Fibroblast of peridontal ligament (primary cell): ENCODE results near the gene SLC24A5.

Source experiments
- DNase-seq: peaks from one replicate; pipeline ENCODE4 v3.0.0-alpha.2; 2010; ENCODE audit errors: extremely low read depth

The SLC24A5 gene

DNA sequence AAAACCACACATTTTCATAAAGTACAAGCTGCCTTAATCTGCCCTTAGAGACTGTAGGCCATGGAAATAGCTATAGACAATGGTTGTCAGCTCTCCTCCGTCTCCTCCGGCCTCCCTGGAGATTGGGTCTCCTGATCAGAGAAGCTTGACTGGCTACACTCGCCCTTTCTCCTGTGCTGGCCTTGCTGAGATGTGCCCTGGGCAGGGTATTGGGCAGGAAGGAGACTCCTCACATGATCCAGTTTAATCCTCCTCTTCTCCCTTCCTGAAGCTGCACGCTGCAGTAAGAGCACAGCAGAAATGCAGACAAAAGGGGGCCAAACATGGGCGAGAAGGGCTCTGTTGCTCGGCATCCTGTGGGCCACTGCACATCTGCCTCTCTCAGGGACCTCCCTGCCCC, at the start of gene SLC24A5:
SLC24A5 (plus strand) TSS at position 246 of the 400 bp plus-strand sequence; CDS start at position 301, 55 bp downstream.
- no peak for DNase-seq

DNA sequence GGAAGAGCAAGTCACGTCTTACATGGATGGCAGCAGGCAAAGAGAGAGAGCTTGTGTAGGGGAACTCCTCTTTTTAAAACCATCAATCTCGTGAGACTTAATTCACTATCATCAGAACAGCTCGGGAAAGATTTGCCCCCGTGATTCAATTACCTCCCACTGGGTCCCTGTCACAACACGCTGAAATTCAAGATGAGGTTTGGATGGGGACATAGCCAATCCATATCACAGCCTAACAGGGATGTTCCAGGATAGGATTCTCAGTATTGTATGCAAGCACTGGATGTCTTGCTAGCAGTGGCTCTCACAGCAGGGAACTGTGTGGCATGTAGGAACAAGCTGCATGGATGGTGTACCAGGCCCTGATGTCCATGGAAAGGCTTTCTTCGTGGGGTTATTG, 47.8 kb upstream of the SLC24A5 start:
- DNase-seq = no peak

DNA sequence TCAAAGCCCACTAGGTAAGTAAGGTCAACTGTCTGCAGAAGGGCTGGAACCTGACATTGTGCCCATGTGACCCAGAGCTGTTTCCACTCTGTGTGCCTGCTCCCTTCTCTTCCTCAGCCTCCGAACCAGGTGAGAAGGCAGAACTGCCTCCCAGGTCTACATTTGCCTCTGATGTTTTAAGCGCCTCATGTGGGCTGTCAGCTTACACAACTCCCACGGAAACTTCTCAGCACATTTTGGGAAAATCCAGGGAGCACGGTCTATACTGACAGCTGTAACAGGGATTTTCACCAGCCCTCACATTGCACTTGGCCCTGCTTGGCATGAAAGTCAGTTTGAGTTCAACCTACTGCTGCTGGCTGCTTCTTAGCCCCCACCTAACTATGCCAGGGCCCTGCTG, 46.9 kb upstream of the SLC24A5 start:
- no peak for DNase-seq

DNA sequence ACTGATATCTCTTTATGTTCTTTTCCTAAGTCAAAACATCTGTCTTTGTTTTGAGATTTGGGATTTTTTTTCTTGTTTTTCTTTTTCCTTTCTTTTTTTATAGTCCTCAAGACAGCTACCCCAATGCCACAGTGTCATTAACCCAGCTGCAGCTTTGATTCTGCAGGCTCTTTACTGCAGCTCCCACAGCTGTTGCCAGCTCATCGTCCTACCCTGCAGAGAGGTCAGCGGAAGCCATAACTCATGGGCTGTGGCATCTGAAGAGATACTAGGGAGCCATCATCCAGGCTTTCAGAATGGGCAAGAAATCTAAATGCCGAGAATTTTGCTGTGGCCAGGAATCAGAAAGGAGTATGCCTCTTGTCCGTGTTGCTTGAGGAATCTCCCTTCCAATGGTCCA, 44.3 kb upstream of the SLC24A5 start:
- DNase-seq = no peak

DNA sequence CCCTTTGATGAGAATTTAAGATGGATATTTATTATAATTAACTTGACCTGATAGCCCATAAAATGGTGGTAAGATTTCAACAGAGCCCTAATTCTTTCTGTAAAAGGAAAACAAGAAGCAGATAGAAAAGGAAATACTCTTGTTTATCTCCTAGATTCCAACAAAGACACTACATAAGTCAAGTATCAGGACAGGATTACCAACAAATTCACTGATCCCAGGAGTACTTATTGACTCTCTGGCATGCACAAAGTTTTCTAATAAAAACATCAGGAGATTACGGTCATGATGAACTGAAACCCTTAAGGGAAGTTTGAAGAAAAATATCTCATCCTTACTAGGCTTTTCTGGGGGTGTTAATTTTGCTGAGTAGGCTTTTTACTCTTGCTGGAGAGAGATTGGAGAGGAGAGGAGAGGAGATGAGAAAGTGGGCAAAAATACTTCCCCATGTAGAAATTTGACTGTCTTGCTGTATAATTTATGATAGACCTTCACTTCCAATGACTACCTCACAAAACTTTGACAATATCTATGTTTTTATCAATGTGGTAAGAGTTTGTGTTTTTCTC, 43.1 kb upstream of the SLC24A5 start:
- no peak for DNase-seq

DNA sequence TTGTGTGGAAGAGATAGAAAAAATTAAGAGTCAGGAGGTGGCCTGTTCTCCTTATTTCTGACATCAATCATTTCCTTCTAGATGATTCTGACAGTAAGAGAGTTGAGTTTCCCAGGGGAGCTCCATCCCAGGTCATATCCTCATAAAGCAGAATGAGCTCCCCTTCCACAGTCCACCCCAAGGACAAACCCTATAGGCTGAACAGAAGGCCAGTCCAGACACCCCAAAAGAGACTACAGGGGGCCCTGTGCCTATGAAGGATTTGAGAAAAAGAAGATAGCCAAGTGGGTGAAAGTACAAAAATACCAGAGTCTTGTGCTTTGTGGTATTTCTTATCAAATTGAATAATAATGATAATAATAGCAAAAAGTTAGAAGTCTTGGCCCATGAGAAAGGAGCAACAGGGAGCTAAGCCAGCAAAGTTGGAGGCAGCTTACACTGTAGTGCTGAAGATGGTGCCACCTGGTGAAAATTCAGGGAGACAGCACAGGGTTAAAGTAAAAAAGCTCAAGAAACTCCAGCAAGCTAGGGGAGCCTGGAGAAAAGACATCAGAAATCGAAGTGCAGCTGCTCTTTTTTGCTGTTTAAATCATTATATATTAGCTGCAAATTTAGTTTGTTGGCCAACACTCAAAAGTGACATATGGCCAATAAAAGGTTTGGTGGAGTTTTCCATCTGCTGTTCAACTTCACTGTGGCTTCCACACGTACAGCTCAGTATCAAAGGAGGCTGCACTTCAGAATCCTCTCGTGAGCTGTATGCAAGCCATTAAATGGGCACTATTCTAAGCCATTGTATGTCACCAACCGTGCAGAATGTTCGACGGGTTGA, 35.8 kb upstream of the SLC24A5 start:
- DNase-seq = peak; percentile 27

DNA sequence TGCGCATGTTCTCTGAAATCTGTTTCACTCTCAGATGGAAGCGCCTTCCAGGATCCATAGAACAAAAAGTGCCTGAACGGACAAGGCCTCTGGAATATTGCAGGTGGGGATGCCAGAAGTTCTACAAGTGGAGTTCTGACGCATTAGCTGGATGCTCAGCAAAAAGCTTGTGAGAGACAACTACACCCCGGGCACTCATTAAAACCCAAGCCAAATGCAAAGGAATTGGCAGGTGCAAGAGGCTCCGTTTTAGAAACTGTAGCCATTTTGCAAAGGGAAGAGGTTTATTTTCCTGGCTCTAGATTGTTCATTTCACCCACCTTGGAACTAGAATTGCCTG, 35.2 kb upstream of the SLC24A5 start:
- no peak for DNase-seq

DNA sequence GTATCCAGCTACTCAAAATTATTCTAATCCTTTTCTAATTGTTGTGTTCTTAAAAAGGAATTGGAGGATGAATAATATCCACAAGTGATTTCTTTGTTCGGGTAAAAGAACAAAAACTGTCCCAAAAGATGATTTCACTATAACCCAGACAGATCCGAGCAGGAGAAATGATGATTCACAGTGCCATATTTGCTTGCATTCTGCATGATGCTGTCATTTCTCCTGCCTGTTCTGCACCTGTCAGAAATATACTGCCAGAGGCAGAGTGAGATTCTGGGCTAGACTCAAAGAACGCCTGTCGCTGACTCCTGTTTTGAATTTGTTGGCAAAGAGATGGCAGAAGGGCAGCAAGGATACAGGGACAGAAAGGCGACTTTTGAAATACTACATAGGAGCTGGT, 34.7 kb upstream of the SLC24A5 start:
- DNase-seq = no peak

DNA sequence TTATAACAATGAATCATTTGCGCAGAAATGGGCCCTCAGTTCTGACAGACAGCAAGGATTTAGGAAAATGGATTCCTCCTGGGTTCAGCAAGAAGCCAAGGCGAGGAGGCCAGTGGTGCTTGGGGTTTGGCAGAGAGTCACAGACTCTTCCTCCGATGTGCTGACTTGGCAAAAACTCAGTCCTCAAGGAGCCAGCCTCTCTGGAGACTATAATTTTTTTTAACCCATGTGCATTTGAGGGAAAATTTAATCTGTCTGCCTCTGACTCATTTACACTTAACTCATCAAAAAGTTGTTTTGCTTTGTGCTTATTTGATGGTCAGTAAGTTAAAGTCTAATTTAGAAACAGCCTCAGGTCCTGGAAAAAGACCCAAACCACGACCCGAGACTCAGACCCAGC, 34.2 kb upstream of the SLC24A5 start:
- DNase-seq = peak; percentile 80

DNA sequence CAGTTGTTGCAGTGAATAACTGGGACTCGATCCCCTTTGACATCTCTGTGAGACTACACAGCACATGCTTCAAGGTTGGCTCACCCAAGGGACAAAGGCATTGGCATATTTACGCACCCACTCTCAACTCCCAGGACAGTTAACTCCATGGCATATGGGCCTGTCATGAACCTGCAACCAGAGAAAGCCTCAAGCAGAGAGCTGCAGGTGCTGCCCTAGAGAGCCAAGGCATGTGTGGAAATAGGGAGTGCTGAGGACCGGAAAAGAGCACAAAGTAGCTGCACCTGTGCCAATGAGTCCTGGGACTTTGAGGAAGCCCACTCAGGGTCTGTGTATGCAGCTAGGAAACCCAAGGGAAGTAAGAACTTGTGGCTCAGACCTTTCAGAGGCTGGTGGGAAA, 32.9 kb upstream of the SLC24A5 start:
- no peak for DNase-seq

DNA sequence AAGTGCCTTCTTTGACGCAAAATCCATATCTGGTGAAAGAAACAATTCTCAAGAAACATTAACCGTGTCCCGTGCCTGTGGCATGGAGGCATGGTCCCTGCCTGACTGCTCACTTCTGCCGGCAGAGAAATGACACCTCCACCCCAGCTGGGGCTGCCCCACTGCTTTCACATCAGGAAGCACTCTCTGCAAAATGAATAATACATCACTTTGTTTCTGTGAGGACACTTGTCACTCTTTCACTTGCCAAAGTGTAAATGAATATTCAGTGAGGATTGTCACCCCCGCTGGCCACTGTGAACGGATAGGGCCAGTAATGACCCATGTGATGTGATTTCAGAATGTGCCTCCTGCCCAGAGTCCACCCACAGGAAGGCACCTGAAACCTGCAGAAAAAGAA, 31.1 kb upstream of the SLC24A5 start:
- no peak for DNase-seq

DNA sequence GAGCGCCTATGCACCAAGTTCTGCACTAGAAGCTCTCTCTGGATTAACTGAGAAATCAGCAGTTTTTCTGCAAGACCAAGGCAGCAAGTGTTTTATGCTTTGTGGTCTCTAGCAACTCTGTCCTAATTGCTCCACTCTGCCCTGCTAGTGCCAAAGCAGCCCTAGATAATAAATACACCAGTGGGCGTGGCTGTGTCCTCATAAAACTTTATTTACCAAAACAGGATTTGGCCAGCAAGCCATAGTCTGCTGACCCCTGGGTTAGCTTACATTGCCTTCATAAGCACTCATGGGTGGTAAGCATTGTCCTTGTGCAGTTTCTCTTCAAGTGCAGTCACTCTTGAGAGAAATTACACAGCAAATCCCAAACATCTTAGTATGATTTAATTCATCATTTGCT, 30.7 kb upstream of the SLC24A5 start:
- no peak for DNase-seq

DNA sequence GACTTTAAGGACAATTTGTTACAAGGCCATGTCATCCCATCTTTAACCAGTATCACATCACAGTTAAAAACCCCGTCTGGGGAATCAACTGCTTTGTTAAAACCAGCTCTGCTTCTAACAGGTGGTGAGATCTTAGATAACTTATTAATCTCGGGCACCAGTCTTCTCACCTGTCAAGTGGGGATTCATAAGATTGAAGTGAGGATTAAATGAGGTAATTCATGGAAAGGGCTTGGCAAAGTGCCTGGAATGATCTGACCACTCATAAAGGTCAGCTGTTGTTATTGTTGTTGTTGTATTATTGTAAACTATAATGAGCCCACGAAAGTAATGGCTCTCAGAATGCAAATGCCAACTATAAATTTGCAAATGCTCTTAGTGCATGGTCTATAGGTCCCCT, 30.1 kb upstream of the SLC24A5 start:
- DNase-seq = no peak

DNA sequence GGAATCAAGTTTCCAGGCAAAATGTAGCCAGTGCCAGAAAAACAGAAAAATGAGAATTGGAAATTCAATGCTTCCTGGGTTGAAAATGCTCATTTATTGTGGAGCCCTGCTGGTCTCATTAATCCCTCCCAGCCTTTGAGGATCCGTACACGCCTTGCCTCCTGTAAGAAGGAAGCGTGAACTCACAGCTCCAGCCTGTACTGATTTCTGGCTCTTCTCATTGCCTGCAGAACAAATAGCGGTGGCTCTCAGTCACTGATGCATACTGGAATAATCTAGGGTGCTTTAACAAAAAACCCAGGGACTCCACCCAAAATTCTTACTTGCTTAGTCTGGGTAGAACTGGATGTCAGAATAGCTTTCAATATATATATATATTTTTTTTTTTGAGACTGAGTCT, 29.3 kb upstream of the SLC24A5 start:
- no peak for DNase-seq

DNA sequence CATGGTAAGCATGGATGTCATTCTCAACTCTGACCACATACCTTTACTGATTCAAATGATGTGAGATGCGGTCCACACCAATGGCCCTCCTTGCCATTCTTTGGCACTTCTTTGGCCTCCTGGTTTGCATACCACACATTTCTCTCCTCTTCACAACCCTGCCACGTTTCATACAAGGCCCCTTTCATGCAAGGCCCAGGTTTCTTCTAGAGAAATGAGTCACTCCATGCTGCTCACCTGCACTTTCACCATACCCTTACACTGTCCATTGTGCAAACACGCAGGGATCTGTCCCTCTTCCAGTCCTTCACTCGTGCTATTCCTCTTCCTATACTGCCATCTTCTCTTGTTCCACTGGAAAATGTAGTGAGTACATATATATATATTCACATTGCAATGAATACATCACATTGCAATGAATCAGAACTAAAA, 24.4 kb upstream of the SLC24A5 start:
- no peak for DNase-seq

DNA sequence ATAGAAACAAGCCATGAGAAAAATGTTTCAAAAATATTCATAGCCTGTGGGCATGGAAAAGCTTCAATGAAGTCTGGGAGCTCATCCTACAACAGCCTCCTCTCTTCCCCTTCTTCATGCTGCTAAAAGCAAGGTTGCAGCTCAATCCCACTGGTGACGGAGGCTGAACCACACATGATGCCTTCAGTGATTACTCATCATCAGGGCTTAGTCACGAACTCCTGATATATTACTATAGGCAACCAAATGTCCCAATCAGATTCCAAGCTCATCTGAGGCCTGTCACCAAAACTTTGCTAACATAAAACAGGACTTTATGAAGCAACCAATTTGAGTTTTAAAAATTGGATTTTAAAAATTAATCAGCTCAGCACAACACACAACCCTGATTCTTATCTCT, 24.0 kb upstream of the SLC24A5 start:
- DNase-seq = peak; percentile 84

DNA sequence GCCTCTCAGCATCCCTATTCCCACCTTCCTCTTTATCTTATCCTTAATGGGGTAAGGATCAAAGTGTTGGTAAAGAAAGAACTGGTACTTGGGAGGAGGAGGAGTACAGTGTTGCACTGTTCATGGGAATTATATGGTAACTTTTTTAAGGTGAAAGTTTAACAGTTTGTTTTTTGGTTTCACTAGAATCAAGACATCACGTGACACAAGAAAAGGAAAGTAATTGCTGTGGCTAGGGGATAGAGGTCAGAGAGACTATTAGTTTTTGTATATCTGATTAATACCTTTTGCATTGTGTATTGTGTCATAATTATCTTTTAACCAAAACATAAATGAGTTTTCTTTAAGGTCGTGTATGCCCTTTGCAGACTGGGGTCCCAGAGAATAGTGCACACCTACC, 23.5 kb upstream of the SLC24A5 start:
- DNase-seq = no peak

DNA sequence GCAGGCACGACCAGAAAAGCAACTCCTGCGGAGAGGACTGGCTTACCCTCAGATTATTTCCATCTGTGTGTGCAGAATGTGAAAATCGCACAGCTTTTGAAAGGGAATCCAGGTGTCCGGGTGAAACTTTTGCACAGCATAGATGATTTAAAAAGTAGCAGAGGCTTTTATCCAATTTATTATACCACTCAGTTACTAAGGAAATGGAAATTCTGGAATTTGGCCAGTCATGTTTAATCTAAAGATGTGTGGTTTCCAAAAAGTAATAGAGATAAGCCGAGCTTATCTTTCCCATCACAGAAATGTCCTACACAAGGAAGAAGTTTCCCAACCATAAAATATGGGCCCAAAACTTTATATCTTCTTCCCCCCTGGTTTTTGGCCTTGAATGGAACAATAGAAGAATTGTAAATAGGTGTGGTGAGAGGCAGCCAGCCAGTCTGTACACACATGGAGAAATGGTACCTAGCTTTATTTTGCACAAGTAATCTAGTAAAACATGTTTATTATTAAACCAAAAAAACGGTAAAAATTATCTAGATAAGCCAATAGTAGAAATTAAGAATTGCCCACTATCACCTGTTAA, 19.3 kb upstream of the SLC24A5 start:
- DNase-seq = no peak

DNA sequence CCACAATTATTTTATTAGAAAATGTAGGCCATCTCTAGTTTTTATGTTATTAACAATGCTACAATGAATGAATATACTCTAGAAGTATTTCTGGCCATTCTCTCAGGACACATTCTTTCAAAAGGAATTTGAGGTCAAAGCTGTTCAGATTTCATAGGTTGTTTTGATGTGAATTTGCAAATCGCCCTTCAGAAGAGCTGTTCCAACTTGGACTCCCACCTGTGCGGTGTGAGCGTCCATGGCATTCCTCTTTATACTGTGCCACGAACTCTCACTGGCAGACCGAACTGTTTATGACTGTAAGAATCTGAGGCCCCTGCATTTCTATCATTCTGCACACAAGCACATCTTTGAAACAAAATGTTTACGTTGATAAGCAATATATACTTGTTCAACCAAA, 18.6 kb upstream of the SLC24A5 start:
- no peak for DNase-seq

DNA sequence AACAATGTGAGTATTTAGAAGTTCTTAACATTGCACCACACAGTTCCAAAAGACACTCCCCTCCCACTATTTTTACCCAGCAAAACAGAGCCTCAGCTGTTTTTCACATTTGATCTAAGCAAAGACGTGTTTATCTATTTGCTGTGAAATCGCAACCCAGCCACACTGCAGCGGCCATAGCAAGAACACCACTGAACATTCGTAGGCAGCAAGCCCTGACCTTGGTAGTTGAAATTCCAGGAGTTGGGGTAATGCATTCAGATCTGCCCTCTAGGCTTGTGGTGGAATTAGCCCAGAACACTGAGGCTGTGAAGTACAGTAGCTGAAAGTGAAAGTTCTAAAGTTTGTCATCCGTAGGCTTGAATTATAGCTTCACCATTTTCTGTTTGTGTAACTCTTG, 17.1 kb upstream of the SLC24A5 start:
- DNase-seq = peak; percentile 23

DNA sequence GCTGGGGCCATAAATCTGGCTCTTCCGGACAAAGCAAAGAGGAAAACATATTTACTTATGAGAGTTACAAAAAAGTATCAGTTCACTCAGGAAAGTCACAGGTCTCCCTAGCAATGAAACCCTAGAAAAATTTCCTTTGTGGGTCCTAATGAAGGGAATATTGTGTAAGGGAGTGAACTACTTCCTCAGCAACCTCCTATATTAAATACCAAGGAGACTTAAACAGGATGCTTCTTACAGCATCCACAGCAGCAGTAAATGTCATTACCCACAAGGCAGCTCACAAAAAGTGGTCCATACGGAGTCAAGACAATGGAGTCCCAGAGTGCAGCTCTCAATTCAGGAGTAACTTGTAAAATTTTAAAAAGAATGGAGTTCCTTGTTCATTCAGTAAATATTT, 14.9 kb upstream of the SLC24A5 start:
- DNase-seq = no peak

DNA sequence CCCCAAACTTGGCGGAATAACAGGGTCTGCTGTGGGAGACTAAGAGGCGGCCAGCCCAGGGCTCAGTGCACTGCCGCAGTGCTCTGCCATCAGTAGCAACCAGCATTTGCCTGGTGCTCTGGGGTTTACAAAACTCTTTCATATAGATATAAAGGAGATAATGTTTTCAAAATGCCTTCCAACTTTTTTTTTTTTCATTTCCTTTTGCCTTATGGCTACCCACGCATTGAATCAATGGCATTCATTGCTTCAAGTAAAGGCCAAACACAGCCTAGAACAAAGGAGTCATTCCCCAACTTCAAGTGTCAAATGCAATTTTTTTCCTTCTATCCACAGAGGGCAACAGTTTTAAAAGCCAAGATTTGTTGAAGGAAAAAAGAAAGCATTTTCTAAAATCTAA, 11.6 kb upstream of the SLC24A5 start:
- DNase-seq = no peak

DNA sequence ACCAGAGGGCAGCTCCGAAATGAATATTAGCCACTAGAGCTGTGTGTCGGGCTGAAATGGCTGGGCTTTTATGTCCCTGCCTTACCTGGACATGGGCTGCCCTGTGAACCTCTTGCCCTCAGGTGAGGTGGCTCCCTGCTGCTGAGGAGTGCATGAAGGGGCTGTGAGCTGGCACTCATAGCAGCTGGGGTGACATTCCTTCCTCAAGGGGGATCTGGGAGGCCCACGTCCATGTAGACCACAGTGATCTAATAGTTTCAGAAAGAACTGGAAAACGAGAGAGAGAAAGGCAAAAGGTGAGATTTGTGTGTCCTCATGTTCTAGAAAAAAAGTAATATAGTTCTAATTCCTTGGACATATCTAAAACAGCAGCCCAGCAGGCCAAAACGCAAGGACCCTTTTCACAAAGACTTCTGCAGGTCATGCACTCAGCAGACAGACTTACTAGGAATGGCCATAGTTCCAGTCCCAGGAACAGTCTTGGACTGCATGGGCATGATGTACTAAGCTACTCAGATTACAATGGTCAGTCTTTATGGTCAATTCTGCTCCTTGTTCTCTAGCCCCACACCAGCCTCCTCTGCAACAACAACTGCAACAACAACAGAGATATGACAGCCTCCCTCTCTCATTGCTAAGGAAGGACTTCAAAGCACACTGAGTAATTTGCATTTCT, 10.8 kb upstream of the SLC24A5 start:
- no peak for DNase-seq
